ENCODE data around the gene PIAS1. TPM values are rescaled to one million over a fixed set of nuclear protein-coding genes. Genes with fewer than 3 reads are reported as not detected.

Gene PIAS1
- total RNA-seq, 1 experiment from 2014 or later: 25.9 TPM

DNA sequence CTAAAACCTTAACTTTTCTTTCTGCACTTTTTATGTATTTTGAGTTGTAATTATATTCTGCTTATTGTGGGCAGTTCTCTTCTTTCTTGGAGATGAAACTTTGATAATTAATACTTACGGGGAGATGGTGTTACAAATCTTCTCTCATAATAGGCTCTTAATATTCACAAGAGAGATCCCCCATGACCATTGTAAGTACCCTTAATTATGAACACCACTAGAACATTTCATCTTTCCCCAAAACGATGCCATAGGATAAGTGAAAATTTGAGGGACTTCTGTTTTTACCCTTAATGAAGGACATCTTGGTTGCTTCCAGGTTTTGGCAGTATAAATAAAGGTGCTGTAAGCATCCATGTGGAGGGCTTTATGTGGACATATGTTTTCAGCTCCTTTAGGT, 60.7 kb downstream of the PIAS1 start:
- ChIA-PET CTCF (interaction anchor here (0.6 kb wide), 1 partner anchor 16 kb away, joined by 3 read pairs; no protein-coding TSS in a partner anchor), POLR2A (no interaction called here), RAD21 (ENCODE audit: low non-redundant PET in 1 of 2, low total read pairs in 2 of 2, uncharacterized antibody in 2 of 2, unreplicated experiment in 2 of 2) (no interaction called here)
- no peaks in the 10 kb centered on the region for H4K20me1 ChIP-seq (ENCODE audit: insufficient read depth)
- H3K4me2 ChIP-seq (ENCODE audit: low read length): no peak overlapping the region
- no TSS peak for BruUV-seq (replicated peaks)
- H2AFZ ChIP-seq (ENCODE audit: low read depth, low read length, poor library complexity, severe bottlenecking): no peak overlapping the region
- ATAC-seq (no peak), DNase-seq (ENCODE audit: low read depth, low spot score) (no peak)
- peaks cover 64% of the 10 kb centered on the region for H3K79me2 ChIP-seq (ENCODE audit: insufficient read depth, low read length)
- intact Hi-C loops (cut with micrococcal nuclease): no loop called here
- H3K9ac ChIP-seq (ENCODE audit: low read length): no peak overlapping the region
- no peaks in the 10 kb centered on the region for H3K36me3 ChIP-seq (ENCODE audit: control insufficient read depth in 1 of 2, insufficient read depth in 2 of 2, low read length in 2 of 2)
- H3K9me3 ChIP-seq (ENCODE audit: control insufficient read depth in 1 of 2, insufficient read depth in 1 of 2, low read depth in 1 of 2, low read length in 2 of 2): no peaks in the 10 kb centered on the region
- no peaks in the 10 kb centered on the region for H3K4me1 ChIP-seq (ENCODE audit: control insufficient read depth in 1 of 2, insufficient read depth in 2 of 2, low read length in 2 of 2)
- no peak overlapping the region for H3K4me3 ChIP-seq (replicated peaks in 1 of 2; ENCODE audit: low read depth in 1 of 2, low read length in 2 of 2)
- H3K9me2 ChIP-seq (ENCODE audit: insufficient read depth): no peaks in the 10 kb centered on the region
- H3K27me3 ChIP-seq (ENCODE audit: insufficient read depth, low read length): no peaks in the 10 kb centered on the region
- TF ChIP-seq MAX (IDR thresholded peaks at IDR 0.05): no peak
- no peak for TF ChIP-seq ZFX (IDR thresholded peaks at IDR 0.05)
- TF ChIP-seq TCF7L2 (IDR thresholded peaks at IDR 0.05; ENCODE audit: borderline replicate concordance, extremely low read depth, insufficient read depth, insufficient read length): no peak
- no peak for TF ChIP-seq ZBTB33 (IDR thresholded peaks at IDR 0.05; ENCODE audit: extremely low read depth, insufficient replicate concordance, low read length)
- no peak for TF ChIP-seq SIN3A (IDR thresholded peaks at IDR 0.05; ENCODE audit: low read depth)
- TF ChIP-seq, protein P1, sequence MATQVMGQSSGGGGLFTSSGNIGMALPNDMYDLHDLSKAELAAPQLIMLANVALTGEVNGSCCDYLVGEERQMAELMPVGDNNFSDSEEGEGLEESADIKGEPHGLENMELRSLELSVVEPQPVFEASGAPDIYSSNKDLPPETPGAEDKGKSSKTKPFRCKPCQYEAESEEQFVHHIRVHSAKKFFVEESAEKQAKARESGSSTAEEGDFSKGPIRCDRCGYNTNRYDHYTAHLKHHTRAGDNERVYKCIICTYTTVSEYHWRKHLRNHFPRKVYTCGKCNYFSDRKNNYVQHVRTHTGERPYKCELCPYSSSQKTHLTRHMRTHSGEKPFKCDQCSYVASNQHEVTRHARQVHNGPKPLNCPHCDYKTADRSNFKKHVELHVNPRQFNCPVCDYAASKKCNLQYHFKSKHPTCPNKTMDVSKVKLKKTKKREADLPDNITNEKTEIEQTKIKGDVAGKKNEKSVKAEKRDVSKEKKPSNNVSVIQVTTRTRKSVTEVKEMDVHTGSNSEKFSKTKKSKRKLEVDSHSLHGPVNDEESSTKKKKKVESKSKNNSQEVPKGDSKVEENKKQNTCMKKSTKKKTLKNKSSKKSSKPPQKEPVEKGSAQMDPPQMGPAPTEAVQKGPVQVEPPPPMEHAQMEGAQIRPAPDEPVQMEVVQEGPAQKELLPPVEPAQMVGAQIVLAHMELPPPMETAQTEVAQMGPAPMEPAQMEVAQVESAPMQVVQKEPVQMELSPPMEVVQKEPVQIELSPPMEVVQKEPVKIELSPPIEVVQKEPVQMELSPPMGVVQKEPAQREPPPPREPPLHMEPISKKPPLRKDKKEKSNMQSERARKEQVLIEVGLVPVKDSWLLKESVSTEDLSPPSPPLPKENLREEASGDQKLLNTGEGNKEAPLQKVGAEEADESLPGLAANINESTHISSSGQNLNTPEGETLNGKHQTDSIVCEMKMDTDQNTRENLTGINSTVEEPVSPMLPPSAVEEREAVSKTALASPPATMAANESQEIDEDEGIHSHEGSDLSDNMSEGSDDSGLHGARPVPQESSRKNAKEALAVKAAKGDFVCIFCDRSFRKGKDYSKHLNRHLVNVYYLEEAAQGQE (IDR thresholded peaks at IDR 0.05; ENCODE audit: low read depth): no peak
- TF ChIP-seq FOSL1 (IDR thresholded peaks at IDR 0.05; ENCODE audit: low read depth): no peak
- no peak for TF ChIP-seq JUND (IDR thresholded peaks at IDR 0.05)
- TF ChIP-seq ZNF274 (IDR thresholded peaks at IDR 0.05; ENCODE audit: low read depth, low read length): no peak
- no peak for TF ChIP-seq CTCF (IDR thresholded peaks at IDR 0.05 in 2 of 3, conservative IDR thresholded peaks at IDR 0.05 in 1 of 3; ENCODE audit: borderline replicate concordance in 1 of 3, insufficient read depth in 1 of 3, low read depth in 2 of 3, low read length in 2 of 3)
- TF ChIP-seq CBX3 (IDR thresholded peaks at IDR 0.05; ENCODE audit: low read depth): no peak
- no peak overlapping the region for H3K27ac ChIP-seq (ENCODE audit: low read depth, low read length)

All from HCT116 (cell line).